ENCODE data around the gene SYCP2. TPM values are rescaled to one million over a fixed set of nuclear protein-coding genes. Genes with fewer than 3 reads are reported as not detected.

Gene SYCP2
- total RNA-seq, 1 experiment from 2014 or later = 0.70 TPM

DNA sequence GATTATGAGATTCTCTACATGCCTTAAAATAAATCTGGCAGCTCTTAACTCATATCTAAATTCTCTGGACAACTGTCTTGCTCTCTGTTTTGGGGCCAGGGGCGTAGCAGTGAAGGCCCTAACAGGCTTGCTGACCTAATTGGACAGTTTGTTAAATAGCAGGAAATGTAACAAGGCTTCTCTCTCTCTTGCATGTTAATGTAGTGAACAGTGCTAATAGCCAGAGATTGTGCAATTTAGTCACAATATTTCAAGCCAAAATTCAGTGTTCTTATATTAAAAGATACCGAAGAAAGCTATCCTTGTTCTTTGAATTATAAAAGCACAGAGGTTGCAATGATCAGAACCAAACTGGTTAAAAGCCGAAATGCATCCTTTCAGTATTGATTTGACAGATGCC, 3.7 kb upstream of the SYCP2 start:
- DNase-seq = no peak
- H3K4ac ChIP-seq (ENCODE audit: low read depth, low read length) = no peak overlapping the region
- Mint-ChIP-seq H3K27me3 (ENCODE audit: low read depth) (peaks cover 48% of the 10 kb centered on the region), H3K4me1 (peaks cover 8 to 11% of the 10 kb centered on the region in 2 experiments), H3K4me3 (no peak overlapping the region), H3K36me3 (ENCODE audit: insufficient read depth in 1 of 3, low read depth in 3 of 3) (peaks cover 4 to 10% (median 5%) of the 10 kb centered on the region in 3 experiments), H3K9me3 (peaks cover 6% of the 10 kb centered on the region in 2 experiments; a peak in 3 of 5 replicates), H3K27ac (no peak overlapping the region)
- TF ChIP-seq, protein P1, sequence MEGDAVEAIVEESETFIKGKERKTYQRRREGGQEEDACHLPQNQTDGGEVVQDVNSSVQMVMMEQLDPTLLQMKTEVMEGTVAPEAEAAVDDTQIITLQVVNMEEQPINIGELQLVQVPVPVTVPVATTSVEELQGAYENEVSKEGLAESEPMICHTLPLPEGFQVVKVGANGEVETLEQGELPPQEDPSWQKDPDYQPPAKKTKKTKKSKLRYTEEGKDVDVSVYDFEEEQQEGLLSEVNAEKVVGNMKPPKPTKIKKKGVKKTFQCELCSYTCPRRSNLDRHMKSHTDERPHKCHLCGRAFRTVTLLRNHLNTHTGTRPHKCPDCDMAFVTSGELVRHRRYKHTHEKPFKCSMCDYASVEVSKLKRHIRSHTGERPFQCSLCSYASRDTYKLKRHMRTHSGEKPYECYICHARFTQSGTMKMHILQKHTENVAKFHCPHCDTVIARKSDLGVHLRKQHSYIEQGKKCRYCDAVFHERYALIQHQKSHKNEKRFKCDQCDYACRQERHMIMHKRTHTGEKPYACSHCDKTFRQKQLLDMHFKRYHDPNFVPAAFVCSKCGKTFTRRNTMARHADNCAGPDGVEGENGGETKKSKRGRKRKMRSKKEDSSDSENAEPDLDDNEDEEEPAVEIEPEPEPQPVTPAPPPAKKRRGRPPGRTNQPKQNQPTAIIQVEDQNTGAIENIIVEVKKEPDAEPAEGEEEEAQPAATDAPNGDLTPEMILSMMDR (conservative IDR thresholded peaks at IDR 0.05) = no peak
- no peaks in the 10 kb centered on the region for H4K20me1 ChIP-seq (ENCODE audit: control insufficient read depth, insufficient read depth, insufficient read length)
- no peak overlapping the region for H2AFZ ChIP-seq (ENCODE audit: low read length)
- no peak overlapping the region for H3K23ac ChIP-seq (ENCODE audit: insufficient read length, low read depth, low read length)
- no peak overlapping the region for H2BK12ac ChIP-seq (ENCODE audit: insufficient read length, low read depth, low read length)
- H3K79me1 ChIP-seq (ENCODE audit: insufficient read depth, low read depth, low read length, poor library complexity, severe bottlenecking) = no peaks in the 10 kb centered on the region
- no peak overlapping the region for H3K18ac ChIP-seq (ENCODE audit: insufficient read length, low read depth, low read length)
- no peak overlapping the region for H2BK20ac ChIP-seq (ENCODE audit: low read depth, low read length, poor library complexity, severe bottlenecking)
- no peak overlapping the region for H3K14ac ChIP-seq (ENCODE audit: insufficient read depth, low read length)
- no peaks in the 10 kb centered on the region for H3K4me1 ChIP-seq (ENCODE audit: insufficient read depth, low read length)
- H2BK5ac ChIP-seq (ENCODE audit: insufficient read length, low read length) = no peak overlapping the region
- no peak overlapping the region for H2BK120ac ChIP-seq (ENCODE audit: low read depth, low read length, poor library complexity, severe bottlenecking)
- H3K79me2 ChIP-seq (ENCODE audit: insufficient read depth, low read length) = no peaks in the 10 kb centered on the region
- no peak overlapping the region for H2AK5ac ChIP-seq (ENCODE audit: insufficient read length, low read length)
- peaks cover 10% of the 10 kb centered on the region; the same call in 1 of the 2 replicates for H3K27me3 ChIP-seq (ENCODE audit: insufficient read depth, low read length)
- no peak overlapping the region for H3K9ac ChIP-seq (ENCODE audit: extremely low read depth, insufficient read length, low read length)
- no peak overlapping the region for H4K8ac ChIP-seq (replicated peaks; ENCODE audit: insufficient read length, low read depth, low read length)
- H3K23me2 ChIP-seq (ENCODE audit: insufficient read length, low read depth, low read length, poor library complexity, severe bottlenecking) = peaks cover 9% of the 10 kb centered on the region
- H3K4me2 ChIP-seq (ENCODE audit: insufficient read depth, insufficient read length, low read length) = no peak overlapping the region
- no peak overlapping the region for H4K91ac ChIP-seq (ENCODE audit: insufficient read length, low read depth, low read length)
- no peaks in the 10 kb centered on the region for H3K9me3 ChIP-seq (ENCODE audit: control insufficient read depth, low read depth, low read length)
- no peak overlapping the region for H3K56ac ChIP-seq (ENCODE audit: insufficient read length, low read depth, low read length)
- no peak overlapping the region for H3T11ph ChIP-seq (ENCODE audit: low read length)
- H2BK15ac ChIP-seq (ENCODE audit: low read depth, low read length) = no peak overlapping the region
- no peak overlapping the region for H3K27ac ChIP-seq (ENCODE audit: insufficient read length, low read depth, low read length)
- WGBS (ENCODE audit: extremely low coverage, insufficient read length, low lambda C conversion rate) = no CpG with 5 or more reads among the region's 3 CpGs
- no peak overlapping the region for H4K5ac ChIP-seq (ENCODE audit: insufficient read length, low read depth, low read length)

Data from H9 (cell line).